Activated naive CD8-positive, alpha-beta T cell treated with anti-CD3 and anti-CD28 coated beads, Interleukin-2, amount 10 ng/mL, durations not matched to agents 7 days and 5 days (primary cell): ENCODE measurements around the gene CDKAL1. TPM values are rescaled to one million over a fixed set of nuclear protein-coding genes. Genes with fewer than 3 reads are reported as not detected.

Experiments used
- ATAC-seq: fragments of 150-1000 bp; cut with Tn5 transposase; one replicate; pipeline ENCODE4 v1.10.0; 2021; ENCODE audit warnings: low read depth, moderate library complexity
- POLR2A ChIA-PET: fragments of 350-600 bp; sonication (Branson Sonifier 250); formaldehyde crosslinking; loops from one replicate; lab custom pipeline; 2021; ENCODE audit warnings: antibody characterized with exemption; lab: Charles Lee
- DNase-seq: peaks from one replicate; pipeline ENCODE4 v3.0.0; 2021
- H3K27ac Mint-ChIP-seq: one replicate; pipeline ENCODE4 v1.8.0; 2022; ENCODE audit warnings: mild to moderate bottlenecking, mixed read lengths
- H3K27me3 Mint-ChIP-seq: one replicate; pipeline ENCODE4 v1.8.0; 2022; ENCODE audit warnings: mild to moderate bottlenecking, moderate library complexity, mixed read lengths
- H3K36me3 Mint-ChIP-seq: one replicate; pipeline ENCODE4 v1.8.0; 2021; ENCODE audit warnings: mild to moderate bottlenecking, mixed read lengths
- H3K4me1 Mint-ChIP-seq: one replicate; pipeline ENCODE4 v1.8.0; 2021; ENCODE audit warnings: mixed read lengths
- H3K4me3 Mint-ChIP-seq: one replicate; pipeline ENCODE4 v1.8.0; 2022; ENCODE audit warnings: mild to moderate bottlenecking, moderate library complexity, mixed read lengths
- H3K9me3 Mint-ChIP-seq: one replicate; pipeline ENCODE4 v1.8.0; 2021; ENCODE audit warnings: mixed read lengths
- total RNA-seq, 2 experiments: library from RNA; stranded (reverse); gene quantifications; one replicate each; pipeline ENCODE4 v1.2.3, GENCODE V29; 2021

The CDKAL1 gene
- total RNA-seq, 2 experiments from 2014 or later = 22.7 to 24.4 TPM

DNA sequence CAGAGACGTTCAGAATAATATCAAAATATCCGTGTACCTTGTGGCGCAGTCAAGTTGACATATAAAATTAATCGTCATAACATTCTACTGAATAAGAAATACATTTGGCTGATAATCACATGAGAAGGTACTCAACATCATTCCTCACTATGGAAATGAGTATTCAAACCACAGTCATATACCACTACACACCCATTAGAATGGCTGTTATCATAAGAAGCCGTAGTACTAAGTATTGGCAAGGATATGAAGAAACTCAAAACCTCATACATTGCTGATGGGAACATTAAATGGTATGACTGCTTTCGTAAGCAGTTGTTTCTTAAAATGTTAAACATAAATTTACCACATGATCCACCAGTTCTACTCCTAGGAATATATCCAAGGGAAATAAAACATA lies 244.7 kb downstream of the CDKAL1 start:
- ATAC-seq = no peak
- POLR2A ChIA-PET = no interaction called here
- H3K27me3 Mint-ChIP-seq = no peaks in the 10 kb centered on the region

DNA sequence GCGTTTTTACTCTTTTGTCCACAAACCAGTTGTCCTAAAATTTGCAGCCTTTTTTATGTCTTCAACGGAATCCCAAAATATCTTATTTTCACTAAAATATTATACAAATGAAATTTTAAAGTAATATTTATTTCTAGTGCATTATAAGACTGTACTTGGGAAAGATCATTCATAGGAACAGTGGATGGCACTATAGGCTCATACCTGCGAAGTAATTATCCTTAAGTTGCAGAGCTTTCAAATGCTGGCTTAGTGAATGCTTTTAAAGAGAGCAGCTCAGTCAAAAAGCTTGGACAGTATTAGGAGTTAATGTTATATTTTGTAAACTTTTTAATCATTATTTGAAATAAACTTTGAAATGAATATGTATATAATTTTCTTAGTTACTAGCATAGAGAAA lies 254.9 kb downstream of the CDKAL1 start:
- no peaks in the 10 kb centered on the region for H3K9me3 Mint-ChIP-seq
- H3K27me3 Mint-ChIP-seq = no peaks in the 10 kb centered on the region
- DNase-seq (no peak), ATAC-seq (no peak)
- no peak overlapping the region for H3K4me3 Mint-ChIP-seq
- no peak overlapping the region for H3K27ac Mint-ChIP-seq
- H3K36me3 Mint-ChIP-seq = peaks cover 11% of the 10 kb centered on the region
- H3K4me1 Mint-ChIP-seq = no peaks in the 10 kb centered on the region
- POLR2A ChIA-PET = no interaction called here

More for the DNA sequence above, 244.7 kb downstream of the CDKAL1 start:
- Mint-ChIP-seq H3K4me3 (no peak overlapping the region), H3K27ac (no peak overlapping the region), H3K4me1 (no peaks in the 10 kb centered on the region), H3K36me3 (peaks cover 16% of the 10 kb centered on the region), H3K9me3 (no peaks in the 10 kb centered on the region)
- DNase-seq = no peak

DNA sequence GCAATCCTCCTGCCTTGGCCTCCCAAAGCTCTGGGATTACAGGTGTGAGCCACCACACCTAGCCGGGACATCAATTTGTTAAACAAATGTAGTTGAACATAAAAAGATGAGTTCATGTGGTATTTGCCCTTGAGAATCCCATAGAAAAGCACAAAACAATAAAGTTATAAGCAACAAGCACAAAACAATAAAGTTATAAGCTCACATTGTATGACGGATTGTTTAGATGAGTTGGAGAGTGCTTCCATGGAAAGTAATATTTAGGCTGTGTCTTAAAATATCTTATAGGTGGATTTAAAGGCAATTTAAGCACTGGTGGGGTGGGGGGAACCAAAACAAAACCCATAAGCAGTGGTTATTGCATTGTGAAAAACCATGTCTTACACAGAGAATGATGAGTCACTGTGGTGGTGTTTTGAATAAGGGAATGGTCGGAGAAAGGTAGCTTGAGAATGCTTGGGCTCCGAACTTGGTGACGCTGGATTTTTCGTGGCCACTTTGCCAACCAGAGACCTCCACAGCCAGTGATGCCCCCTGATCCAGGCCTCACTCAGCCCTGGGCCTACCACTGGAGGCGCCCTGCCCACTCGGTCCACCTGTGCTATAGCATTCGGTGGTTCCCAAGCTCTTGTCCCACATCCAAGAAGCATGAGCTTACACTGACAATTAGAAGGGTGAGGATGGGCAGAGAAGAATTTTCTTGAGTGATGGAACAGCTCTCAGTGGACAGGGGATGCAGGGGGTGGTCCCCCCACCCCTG lies 256.0 kb downstream of the CDKAL1 start:
- ATAC-seq (no peak), DNase-seq (no peak)
- Mint-ChIP-seq H3K4me1 (no peaks in the 10 kb centered on the region), H3K9me3 (no peaks in the 10 kb centered on the region), H3K27me3 (no peaks in the 10 kb centered on the region), H3K4me3 (no peak overlapping the region), H3K36me3 (peaks cover 11% of the 10 kb centered on the region), H3K27ac (no peak overlapping the region)
- POLR2A ChIA-PET = no interaction called here

DNA sequence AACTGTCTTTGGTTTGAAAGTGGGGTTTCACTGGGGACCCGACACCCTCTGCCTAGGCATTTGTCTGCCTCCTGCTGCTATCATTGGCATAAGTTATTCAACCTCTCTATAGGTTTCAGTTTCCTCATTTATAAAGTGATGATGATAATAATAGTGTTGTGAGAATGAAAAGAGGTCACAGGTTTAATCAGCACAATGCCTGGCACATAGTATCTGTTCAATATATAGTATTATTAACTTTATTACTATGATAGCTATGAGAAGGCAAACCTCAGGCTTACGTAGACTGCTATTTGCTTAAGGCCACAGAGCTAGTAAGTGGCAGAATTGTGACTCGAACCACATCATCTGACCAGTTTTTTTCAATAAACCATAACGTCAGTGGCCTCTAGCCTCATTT lies 256.8 kb downstream of the CDKAL1 start:
- ATAC-seq (no peak), DNase-seq (no peak)
- Mint-ChIP-seq H3K27me3 (no peaks in the 10 kb centered on the region), H3K36me3 (peaks cover 11% of the 10 kb centered on the region), H3K4me3 (no peak overlapping the region), H3K4me1 (no peaks in the 10 kb centered on the region), H3K27ac (no peak overlapping the region), H3K9me3 (no peaks in the 10 kb centered on the region)
- POLR2A ChIA-PET = no interaction called here

DNA sequence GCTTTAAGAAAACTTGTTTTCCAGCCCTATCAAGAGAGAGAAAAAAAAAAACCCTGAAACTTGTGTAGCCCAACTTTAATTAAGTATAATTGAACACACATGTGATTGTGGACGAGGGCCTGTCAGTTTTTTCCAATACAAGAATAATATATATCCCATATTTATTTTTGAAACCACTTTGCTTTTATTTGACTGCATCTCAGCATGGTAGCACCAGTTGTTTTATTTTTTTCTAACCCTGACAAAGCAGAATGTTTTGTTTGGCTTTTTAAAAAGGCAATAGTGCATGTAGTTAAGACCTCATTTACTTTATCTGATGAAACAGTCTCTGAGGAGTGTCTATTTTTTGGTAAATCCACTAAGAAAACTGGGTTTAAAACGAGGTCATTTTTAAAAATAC lies 257.7 kb downstream of the CDKAL1 start:
- no peak overlapping the region for H3K27ac Mint-ChIP-seq
- H3K36me3 Mint-ChIP-seq = peaks cover 13% of the 10 kb centered on the region
- ATAC-seq (no peak), DNase-seq (no peak)
- no peak overlapping the region for H3K4me3 Mint-ChIP-seq
- no peaks in the 10 kb centered on the region for H3K4me1 Mint-ChIP-seq
- no peaks in the 10 kb centered on the region for H3K9me3 Mint-ChIP-seq
- no peaks in the 10 kb centered on the region for H3K27me3 Mint-ChIP-seq
- POLR2A ChIA-PET = no interaction called here

DNA sequence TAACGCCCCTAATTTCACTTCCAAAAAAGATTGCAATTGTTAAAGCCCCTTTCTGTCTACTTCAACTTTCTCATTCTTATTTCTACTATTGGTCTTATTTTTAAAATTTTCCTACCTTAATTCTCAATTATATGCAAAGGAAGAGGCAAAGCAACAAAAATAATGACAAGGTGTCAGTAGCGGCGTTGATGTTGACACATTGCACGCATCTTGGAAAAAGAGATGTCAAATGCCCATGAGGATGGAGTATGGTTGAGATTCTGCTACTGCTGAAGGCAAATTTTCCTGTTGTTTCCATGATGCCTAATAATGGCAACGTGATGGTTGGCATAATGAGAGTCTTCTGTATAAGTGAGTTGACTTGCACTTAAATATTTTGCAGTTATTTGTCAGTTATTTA lies 258.9 kb downstream of the CDKAL1 start:
- no peaks in the 10 kb centered on the region for H3K27me3 Mint-ChIP-seq
- peaks cover 21% of the 10 kb centered on the region for H3K36me3 Mint-ChIP-seq
- ATAC-seq (no peak), DNase-seq (no peak)
- H3K4me1 Mint-ChIP-seq = no peaks in the 10 kb centered on the region
- POLR2A ChIA-PET = no interaction called here
- H3K4me3 Mint-ChIP-seq = no peak overlapping the region
- peaks cover 2% of the 10 kb centered on the region for H3K9me3 Mint-ChIP-seq
- no peak overlapping the region for H3K27ac Mint-ChIP-seq

DNA sequence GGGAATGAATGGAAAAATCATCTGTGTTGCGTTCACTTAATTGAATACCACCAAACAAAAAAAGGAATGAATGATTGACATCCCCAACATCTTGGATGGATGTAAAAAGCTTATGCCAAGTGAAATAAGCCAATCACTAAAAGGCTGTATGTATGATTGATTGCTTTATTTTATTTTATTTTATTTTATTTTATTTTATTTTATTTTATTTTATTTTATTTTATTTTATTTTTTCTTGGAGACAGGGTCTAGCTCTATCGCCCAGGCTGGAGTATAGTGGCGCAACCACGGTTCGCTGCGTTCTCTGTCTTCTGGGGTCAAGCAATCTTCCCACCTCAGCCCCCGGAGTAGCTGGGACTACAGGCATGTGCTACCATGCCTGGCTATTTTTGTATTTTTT lies 263.3 kb downstream of the CDKAL1 start:
- POLR2A ChIA-PET = no interaction called here
- Mint-ChIP-seq H3K27ac (no peak overlapping the region), H3K27me3 (no peaks in the 10 kb centered on the region), H3K4me1 (no peaks in the 10 kb centered on the region), H3K36me3 (peaks cover 17% of the 10 kb centered on the region), H3K4me3 (no peak overlapping the region), H3K9me3 (peaks cover 2% of the 10 kb centered on the region)
- DNase-seq = no peak
- ATAC-seq = no peak

DNA sequence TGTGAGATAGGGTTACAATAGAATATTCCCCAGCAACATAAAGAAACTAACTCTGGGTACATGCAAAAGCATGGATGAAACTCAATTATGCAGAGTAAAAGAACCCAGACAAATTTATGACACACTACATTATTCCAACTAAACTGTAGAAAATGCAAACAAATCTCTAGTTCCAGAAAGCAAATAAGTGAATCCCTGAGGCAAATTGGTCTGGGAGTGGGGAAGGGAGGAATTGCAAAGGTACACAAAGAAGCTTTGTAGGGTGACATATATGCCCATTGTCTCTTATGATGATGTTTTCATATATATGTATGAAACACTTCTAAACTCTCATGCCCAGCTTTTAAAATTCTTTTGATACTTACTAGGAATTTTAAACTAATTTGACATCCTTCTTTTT lies 266.0 kb downstream of the CDKAL1 start:
- peaks cover 2% of the 10 kb centered on the region for H3K9me3 Mint-ChIP-seq
- no peak overlapping the region for H3K4me3 Mint-ChIP-seq
- DNase-seq (no peak), ATAC-seq (no peak)
- H3K27me3 Mint-ChIP-seq = no peaks in the 10 kb centered on the region
- H3K36me3 Mint-ChIP-seq = peaks cover 24% of the 10 kb centered on the region
- no peaks in the 10 kb centered on the region for H3K4me1 Mint-ChIP-seq
- no peak overlapping the region for H3K27ac Mint-ChIP-seq
- POLR2A ChIA-PET = no interaction called here

DNA sequence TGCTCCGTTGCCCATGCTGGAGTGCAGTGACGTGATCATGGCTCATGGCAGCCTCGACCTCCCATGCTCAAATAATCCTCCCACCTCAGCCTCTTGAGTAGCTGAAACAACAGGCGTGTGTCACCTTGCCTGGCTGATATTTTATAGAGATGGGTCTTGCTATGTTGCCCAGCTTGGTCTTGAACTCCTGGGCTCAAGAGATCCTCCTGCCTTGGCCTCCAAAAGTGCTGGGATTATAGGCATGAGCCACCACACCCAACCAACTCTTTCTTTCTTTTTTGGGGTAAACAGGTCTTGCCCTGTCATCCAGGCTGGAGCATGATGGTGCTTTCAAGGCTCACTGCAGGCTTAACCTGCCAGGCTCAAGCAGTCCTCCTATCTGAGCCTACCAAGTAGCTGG lies 266.4 kb downstream of the CDKAL1 start:
- Mint-ChIP-seq H3K9me3 (peaks cover 2% of the 10 kb centered on the region), H3K36me3 (peaks cover 28% of the 10 kb centered on the region), H3K4me1 (no peaks in the 10 kb centered on the region), H3K27ac (no peak overlapping the region), H3K27me3 (no peaks in the 10 kb centered on the region), H3K4me3 (no peak overlapping the region)
- POLR2A ChIA-PET = no interaction called here
- ATAC-seq (no peak), DNase-seq (no peak)

DNA sequence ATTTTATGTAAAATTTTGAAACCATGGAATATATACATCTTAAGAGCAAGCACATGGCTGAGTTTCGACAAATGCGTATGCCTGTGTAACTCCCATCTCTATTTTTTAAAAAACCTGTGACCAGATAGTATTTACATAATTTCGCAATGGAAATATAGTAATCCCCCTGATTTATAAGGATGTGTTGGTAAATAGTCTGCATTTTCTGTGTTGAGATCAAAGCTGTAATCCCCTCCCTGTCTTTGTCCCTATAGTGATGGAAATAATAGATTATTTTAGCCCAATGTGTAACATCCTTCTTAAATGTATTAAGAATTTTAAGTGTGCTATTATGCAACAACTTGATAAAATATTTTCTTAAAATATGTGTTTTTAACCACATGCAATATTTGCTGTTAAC lies 267.3 kb downstream of the CDKAL1 start:
- ATAC-seq (no peak), DNase-seq (no peak)
- POLR2A ChIA-PET = no interaction called here
- Mint-ChIP-seq H3K27me3 (no peaks in the 10 kb centered on the region), H3K4me1 (no peaks in the 10 kb centered on the region), H3K27ac (no peak overlapping the region), H3K9me3 (peaks cover 6% of the 10 kb centered on the region), H3K36me3 (peaks cover 35% of the 10 kb centered on the region), H3K4me3 (no peak overlapping the region)

DNA sequence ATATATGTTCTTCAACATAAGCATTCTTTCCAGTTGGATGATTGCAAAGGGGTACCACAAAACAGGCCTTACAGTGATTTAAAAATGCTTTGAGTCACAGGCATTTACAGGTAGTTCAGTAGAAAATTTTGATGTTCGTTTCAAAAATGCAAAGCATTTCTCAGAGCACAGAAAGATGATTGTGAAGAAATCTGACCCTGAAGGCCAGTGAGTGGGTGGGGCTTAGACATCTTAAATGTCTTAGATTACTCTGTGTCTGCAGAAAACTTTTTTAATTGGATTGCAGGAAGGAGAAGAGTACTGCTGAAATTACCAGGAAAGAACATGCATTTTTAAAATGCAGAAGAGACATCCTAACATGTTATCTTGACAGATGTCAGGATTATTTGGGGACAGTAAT lies 268.3 kb downstream of the CDKAL1 start:
- Mint-ChIP-seq H3K36me3 (peaks cover 29% of the 10 kb centered on the region), H3K27ac (no peak overlapping the region), H3K27me3 (no peaks in the 10 kb centered on the region), H3K9me3 (peaks cover 4% of the 10 kb centered on the region), H3K4me1 (no peaks in the 10 kb centered on the region), H3K4me3 (no peak overlapping the region)
- POLR2A ChIA-PET = no interaction called here
- no peak for DNase-seq
- no peak for ATAC-seq

DNA sequence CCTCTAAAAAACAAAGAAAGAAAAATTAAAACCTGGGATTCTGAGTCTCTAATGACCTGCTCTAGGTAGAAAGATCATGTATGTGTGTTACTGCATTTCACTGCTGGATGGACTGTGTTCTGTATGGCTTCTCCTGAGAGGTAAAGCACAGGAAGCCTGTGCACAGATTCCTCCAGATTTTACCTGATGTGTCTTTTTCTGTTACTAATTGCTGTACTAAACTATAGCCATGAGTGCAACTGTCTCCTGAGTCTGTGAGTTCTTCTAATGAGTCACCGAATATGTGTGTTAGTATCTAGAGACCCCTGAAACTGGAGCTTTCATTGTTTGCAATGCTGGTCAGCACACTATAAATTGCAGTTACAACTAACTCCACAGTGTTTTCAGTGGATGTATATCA lies 270.8 kb downstream of the CDKAL1 start:
- Mint-ChIP-seq H3K4me1 (no peaks in the 10 kb centered on the region), H3K4me3 (no peak overlapping the region), H3K27me3 (no peaks in the 10 kb centered on the region), H3K36me3 (peaks cover 28% of the 10 kb centered on the region), H3K9me3 (peaks cover 4% of the 10 kb centered on the region), H3K27ac (no peak overlapping the region)
- ATAC-seq (no peak), DNase-seq (no peak)
- POLR2A ChIA-PET = no interaction called here

DNA sequence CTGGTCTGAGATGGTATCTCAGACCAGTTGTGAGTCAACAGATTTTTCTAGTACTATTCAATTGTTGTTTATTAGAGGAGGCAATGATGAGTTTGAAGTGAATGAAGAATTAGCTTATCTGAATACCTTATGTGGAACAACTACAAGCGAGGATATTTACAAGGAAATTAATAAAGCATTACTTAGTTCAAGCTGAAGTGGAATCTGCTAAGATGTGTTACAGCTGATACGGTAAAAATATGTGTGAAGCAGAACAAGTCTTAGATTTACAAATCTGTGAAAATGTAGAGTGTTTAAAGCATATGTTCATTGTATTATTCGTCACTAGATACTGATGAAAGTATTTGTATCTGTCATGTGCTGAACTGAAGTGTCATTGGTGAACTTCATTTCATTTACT lies 272.4 kb downstream of the CDKAL1 start:
- Mint-ChIP-seq H3K9me3 (peaks cover 4% of the 10 kb centered on the region), H3K27ac (no peak overlapping the region), H3K4me1 (no peaks in the 10 kb centered on the region), H3K4me3 (no peak overlapping the region), H3K27me3 (no peaks in the 10 kb centered on the region), H3K36me3 (peaks cover 28% of the 10 kb centered on the region)
- DNase-seq = no peak
- POLR2A ChIA-PET = no interaction called here
- ATAC-seq = no peak

DNA sequence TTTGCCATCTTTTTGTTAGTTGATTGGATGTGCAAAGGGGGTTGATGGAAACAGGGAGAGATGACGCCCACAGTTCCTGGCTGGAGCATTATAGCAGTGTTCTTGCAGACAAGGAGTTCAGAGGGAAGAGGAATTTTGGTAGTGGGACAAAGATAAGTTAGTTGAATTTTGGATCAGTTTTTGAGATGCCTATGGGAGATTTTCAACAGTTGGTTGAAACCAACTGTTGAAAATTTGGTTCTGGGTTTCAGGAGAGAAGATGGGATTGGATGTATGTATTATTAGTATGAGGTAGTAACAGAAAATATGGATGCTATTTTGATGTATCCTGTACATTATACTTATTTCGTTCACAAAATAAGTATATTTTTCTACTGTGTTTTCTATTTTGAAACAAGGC lies 274.2 kb downstream of the CDKAL1 start:
- DNase-seq = no peak
- POLR2A ChIA-PET = no interaction called here
- Mint-ChIP-seq H3K4me1 (no peaks in the 10 kb centered on the region), H3K27ac (no peak overlapping the region), H3K27me3 (no peaks in the 10 kb centered on the region), H3K9me3 (peaks cover 4% of the 10 kb centered on the region), H3K36me3 (peaks cover 28% of the 10 kb centered on the region), H3K4me3 (no peak overlapping the region)
- ATAC-seq = no peak
